GM10248 (cell line): Measurements from ENCODE around the gene MEF2D.
A peak's percentile ranks its signal among the peaks of the same experiment; 100 is the strongest.

ENCODE experiments used
- CTCF ChIA-PET: fragments of 300-600 bp; sonication (Branson Sonifier 250); formaldehyde crosslinking; extraction: SDS; loops from one replicate; lab custom pipeline; 2021; ENCODE audit warnings: antibody characterized with exemption; lab: Yijun Ruan, JAX
- POLR2A ChIA-PET: fragments of 350-650 bp; sonication (Branson Sonifier 250); formaldehyde crosslinking; extraction: SDS; loops from one replicate; lab custom pipeline; 2020; ENCODE audit warnings: antibody characterized with exemption; lab: Yijun Ruan, JAX
- DNase-seq: peaks from one replicate; pipeline ENCODE4 v3.0.0; 2012; ENCODE audit errors: extremely low spot score
- CTCF ChIP-seq: IDR thresholded peaks from 2 replicates; pipeline ENCODE4 v1.5.1; 2012; ENCODE audit warnings: mild to moderate bottlenecking, low read depth; ENCODE audit errors: extremely low read depth, missing control alignments, control extremely low read depth

The MEF2D gene

GRCh38 chr1:156510709-156511108 lies 10.1 kb upstream of the MEF2D start:
- POLR2A ChIA-PET: no interaction called here
- DNase-seq: no peak
- CTCF ChIA-PET: interaction anchor here (1.2 to 1.3 kb wide), 2 partner anchors 9 to 216 kb away, joined by 3 to 4 read pairs; no protein-coding TSS in a partner anchor
- TF ChIP-seq CTCF: no peak

GRCh38 chr1:156509424-156510034 lies 9.0 kb upstream of the MEF2D start:
- TF ChIP-seq CTCF: no peak
- POLR2A ChIA-PET: interaction anchor here (1.4 kb wide), 1 partner anchor 9 kb away, joined by 5 read pairs; the partner anchor contains the start of gene MEF2D
- CTCF ChIA-PET: interaction anchor here (1.1 to 3.9 kb wide), 6 partner anchors 8 to 217 kb away, joined by 3 to 21 read pairs (median 4); no protein-coding TSS in a partner anchor
- no peak for DNase-seq

- TF ChIP-seq CTCF: no peak
- DNase-seq: no peak
- POLR2A ChIA-PET: interaction anchor here (0.7 to 1.4 kb wide), 3 partner anchors 8 to 10 kb away, joined by 4 to 5 read pairs (median 4); partner anchors contain the start of gene MEF2D
- CTCF ChIA-PET: interaction anchor here (1.0 to 3.9 kb wide), 9 partner anchors 11 to 217 kb away, joined by 3 to 21 read pairs (median 4); no protein-coding TSS in a partner anchor
Observed at GRCh38 chr1:156508955-156509234, 8.3 kb upstream of the MEF2D start.

GRCh38 chr1:156508205-156508954 lies 7.8 kb upstream of the MEF2D start:
- TF ChIP-seq CTCF: no peak
- DNase-seq: peak; percentile 70
- POLR2A ChIA-PET: interaction anchor here (0.6 to 1.2 kb wide), 4 partner anchors 8 to 18 kb away, joined by 4 to 5 read pairs (median 4); no protein-coding TSS in a partner anchor
- CTCF ChIA-PET: interaction anchor here (0.7 to 3.9 kb wide), 14 partner anchors 10 to 218 kb away, joined by 3 to 21 read pairs (median 4); no protein-coding TSS in a partner anchor

GRCh38 chr1:156506450-156506849 lies 5.9 kb upstream of the MEF2D start:
- ChIA-PET POLR2A (no interaction called here), CTCF (interaction anchor here (3.0 to 3.9 kb wide), 2 partner anchors 19 to 26 kb away, joined by 11 to 21 read pairs; no protein-coding TSS in a partner anchor)
- TF ChIP-seq CTCF: no peak
- no peak for DNase-seq

- no peak for TF ChIP-seq CTCF
- POLR2A ChIA-PET: interaction anchor here (0.6 to 1.3 kb wide), 3 partner anchors 49 to 1668 kb away, joined by 4 to 10 read pairs (median 6); no protein-coding TSS in a partner anchor
- DNase-seq: no peak
- CTCF ChIA-PET: interaction anchor here (1.1 to 3.9 kb wide), 2 partner anchors 25 to 60 kb away, joined by 3 to 21 read pairs; no protein-coding TSS in a partner anchor
Observed at GRCh38 chr1:156505679-156506298, 5.2 kb upstream of the MEF2D start.
